ENCODE measurements around the gene TRIM32. TPM values are rescaled to one million over a fixed set of nuclear protein-coding genes. Genes with fewer than 3 reads are reported as not detected.

Gene TRIM32
- total RNA-seq, 1 experiment from 2014 or later: 17.5 TPM

GRCh38 chr9:116658265-116658664 is 28.8 kb upstream of the TRIM32 start:
- CTCF ChIA-PET: interaction anchor here (1.1 kb wide), 1 partner anchor 67 kb away, joined by 3 read pairs; no protein-coding TSS in a partner anchor
- DNase-seq (ENCODE audit: low spot score): no peak
- Mint-ChIP-seq H3K9me3 (no peaks in the 10 kb centered on the region), H3K27ac (no peak overlapping the region), H3K4me3 (no peak overlapping the region), H3K36me3 (no peaks in the 10 kb centered on the region), H3K4me1 (peaks cover 6% of the 10 kb centered on the region; the same call in 1 of the 2 replicates), H3K27me3 (ENCODE audit: low read depth) (no peaks in the 10 kb centered on the region)
- no peak for TF ChIP-seq RORB (CRISPR knock-in tag; IDR thresholded peaks at IDR 0.05)
- TF ChIP-seq ZNF423 (CRISPR knock-in tag; IDR thresholded peaks at IDR 0.05): peak; percentile 18; the same call in 1 of the 2 replicates
- POLR2A ChIA-PET: no interaction called here
- peak; percentile 64 for ATAC-seq

- Mint-ChIP-seq H3K4me3 (no peak overlapping the region), H3K27me3 (ENCODE audit: low read depth) (no peaks in the 10 kb centered on the region), H3K4me1 (peaks cover 6% of the 10 kb centered on the region; the same call in 1 of the 2 replicates), H3K27ac (no peak overlapping the region), H3K9me3 (no peaks in the 10 kb centered on the region), H3K36me3 (no peaks in the 10 kb centered on the region)
- ATAC-seq (peak; percentile 91), DNase-seq (ENCODE audit: low spot score) (no peak)
- TF ChIP-seq OVOL2 (CRISPR knock-in tag; IDR thresholded peaks at IDR 0.05; ENCODE audit: borderline replicate concordance) (no peak), CTCF (IDR thresholded peaks at IDR 0.05) (peak; percentile 61)
- POLR2A ChIA-PET: interaction anchor here (1.1 kb wide), 1 partner anchor 11 kb away, joined by 3 read pairs; no protein-coding TSS in a partner anchor
- CTCF ChIA-PET: interaction anchor here (0.6 to 2.6 kb wide), 3 partner anchors 63 to 339 kb away, joined by 3 to 19 read pairs (median 3); no protein-coding TSS in a partner anchor
Measured at GRCh38 chr9:116661037-116661954, 25.8 kb upstream of the TRIM32 start.

- TF ChIP-seq ATF2 (CRISPR knock-in tag; IDR thresholded peaks at IDR 0.05; ENCODE audit: borderline replicate concordance, low read depth) (no peak), HMGXB4 (CRISPR knock-in tag; IDR thresholded peaks at IDR 0.05) (no peak), SMAD3 (CRISPR knock-in tag; IDR thresholded peaks at IDR 0.05; ENCODE audit: borderline replicate concordance) (no peak), ZBTB43 (CRISPR knock-in tag; IDR thresholded peaks at IDR 0.05) (no peak), USF1 (CRISPR knock-in tag; IDR thresholded peaks at IDR 0.05) (no peak), AR (CRISPR knock-in tag; IDR thresholded peaks at IDR 0.05) (no peak), TP53 (CRISPR knock-in tag; IDR thresholded peaks at IDR 0.05) (no peak)
- H3K4me1 Mint-ChIP-seq: peaks cover 6% of the 10 kb centered on the region; the same call in 1 of the 2 replicates
- no peak overlapping the region for H3K4me3 Mint-ChIP-seq
- H3K27ac Mint-ChIP-seq: no peak overlapping the region
- H3K36me3 Mint-ChIP-seq: no peaks in the 10 kb centered on the region
- H3K9me3 Mint-ChIP-seq: no peaks in the 10 kb centered on the region
- no peaks in the 10 kb centered on the region for H3K27me3 Mint-ChIP-seq (ENCODE audit: low read depth)
- CTCF ChIA-PET: interaction anchor here (2.6 kb wide), 1 partner anchor 73 kb away, joined by 19 read pairs; no protein-coding TSS in a partner anchor
- ATAC-seq (no peak), DNase-seq (ENCODE audit: low spot score) (no peak)
- POLR2A ChIA-PET: no interaction called here
Measured at GRCh38 chr9:116662646-116663310, 24.3 kb upstream of the TRIM32 start.

All from WTC11 (cell line).